Esophagus muscularis mucosa (tissue), 4 donors: ENCODE results near the gene UCP3. TPM values are rescaled to one million over a fixed set of nuclear protein-coding genes. Genes with fewer than 3 reads are reported as not detected.

Experiments used
- DNase-seq: peaks from one replicate; pipeline ENCODE4 v3.0.0-alpha.2; 2017; ENCODE audit errors: extremely low spot score
- H3K27ac ChIP-seq, 4 donors: fragments of 200-600 bp; sonication (generic); replicated peaks in 1 of 4; 1 replicate in 3 of 4; 2 replicates in 1 of 4; pipeline ENCODE4 v1.5.1; 2016 to 2019; ENCODE audit warnings: mild to moderate bottlenecking in 1 of 4
- H3K27me3 ChIP-seq, 4 donors: fragments of 200-600 bp; sonication (generic); one replicate each; pipeline versions ENCODE4 v1.5.1 to v1.6.0; 2016 to 2019
- H3K36me3 ChIP-seq, 4 donors: fragments of 200-600 bp; sonication (generic); one replicate each; pipeline ENCODE4 v1.5.1; 2016 to 2019
- H3K4me1 ChIP-seq, 4 donors: fragments of 200-600 bp; sonication (generic); one replicate each; pipeline ENCODE4 v1.5.1; 2016 to 2019
- H3K4me3 ChIP-seq, 4 donors: fragments of 200-600 bp; sonication (generic); 1 replicate in 2 of 4; 2 replicates in 2 of 4; pipeline ENCODE4 v1.5.1; 2016 to 2019; ENCODE audit warnings: mild to moderate bottlenecking in 4 of 4, moderate library complexity in 1 of 4
- H3K9me3 ChIP-seq, 4 donors: fragments of 200-600 bp; sonication (generic); 1 replicate in 3 of 4; 2 replicates in 1 of 4; pipeline ENCODE4 v1.5.1; 2016 to 2019
- EP300 ChIP-seq: sonication (generic); formaldehyde crosslinking; IDR thresholded peaks from one replicate; pipeline ENCODE4 v1.6.1; 2017; ENCODE audit warnings: antibody characterized with exemption
- POLR2A ChIP-seq: fragments of 450-650 bp; IDR thresholded peaks from one replicate; pipeline ENCODE4 v1.6.1; 2017; ENCODE audit warnings: antibody characterized with exemption, moderate library complexity, mild to moderate bottlenecking, low read depth
- POLR2AphosphoS5 ChIP-seq, 2 donors: sonication (generic); formaldehyde crosslinking; IDR thresholded peaks; one replicate each; pipeline ENCODE4 v1.6.1; 2017; ENCODE audit warnings: antibody characterized with exemption in 2 of 2
- WGBS: methylation state at CpG from one replicate; pipeline ENCODE4 v1.1.5; 2018; 5-methylcytosine and 5-hydroxymethylcytosine counted together
- intact Hi-C: fragments of 100-400 bp; cut with DNase I; formaldehyde crosslinking; loops from one replicate; pipeline ENCODE4 v1.15.1; 2023
- total RNA-seq, 4 donors: library from RNA; depleted of rRNA; stranded (reverse); fragments of >200 nt; gene quantifications; one replicate each; pipeline versions ENCODE4 v1.1.0 to v1.2.1, GENCODE V29; 2016
- TF ChIP-seq, protein P1 (sequence below), 3 experiments: fragments of 200-600 bp in 2 of 3; fragments of 450-650 bp in 1 of 3; sonication (generic) in 2 of 3; IDR thresholded peaks; one replicate each; pipeline ENCODE4 v1.5.1; 2017 to 2019; ENCODE audit warnings: antibody characterized with exemption in 3 of 3, mild to moderate bottlenecking in 2 of 3, moderate library complexity in 1 of 3

The UCP3 gene
- total RNA-seq, 4 donors from 2014 or later, result 0.78 to 5.6 (median 1.3) TPM

- TF ChIP-seq POLR2AphosphoS5 (IDR thresholded peaks at IDR 0.05) (no peak), POLR2A (no peak), EP300 (no peak)
- TF ChIP-seq, protein P1, sequence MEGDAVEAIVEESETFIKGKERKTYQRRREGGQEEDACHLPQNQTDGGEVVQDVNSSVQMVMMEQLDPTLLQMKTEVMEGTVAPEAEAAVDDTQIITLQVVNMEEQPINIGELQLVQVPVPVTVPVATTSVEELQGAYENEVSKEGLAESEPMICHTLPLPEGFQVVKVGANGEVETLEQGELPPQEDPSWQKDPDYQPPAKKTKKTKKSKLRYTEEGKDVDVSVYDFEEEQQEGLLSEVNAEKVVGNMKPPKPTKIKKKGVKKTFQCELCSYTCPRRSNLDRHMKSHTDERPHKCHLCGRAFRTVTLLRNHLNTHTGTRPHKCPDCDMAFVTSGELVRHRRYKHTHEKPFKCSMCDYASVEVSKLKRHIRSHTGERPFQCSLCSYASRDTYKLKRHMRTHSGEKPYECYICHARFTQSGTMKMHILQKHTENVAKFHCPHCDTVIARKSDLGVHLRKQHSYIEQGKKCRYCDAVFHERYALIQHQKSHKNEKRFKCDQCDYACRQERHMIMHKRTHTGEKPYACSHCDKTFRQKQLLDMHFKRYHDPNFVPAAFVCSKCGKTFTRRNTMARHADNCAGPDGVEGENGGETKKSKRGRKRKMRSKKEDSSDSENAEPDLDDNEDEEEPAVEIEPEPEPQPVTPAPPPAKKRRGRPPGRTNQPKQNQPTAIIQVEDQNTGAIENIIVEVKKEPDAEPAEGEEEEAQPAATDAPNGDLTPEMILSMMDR (IDR thresholded peaks at IDR 0.05), result no peak
- 98% methylated on average over 4 of the region's 4 CpGs for WGBS
- peaks cover 13 to 46% (median 25%) of the 10 kb centered on the region in 4 donors for H3K36me3 ChIP-seq
Measured at GRCh38 chr11:74002832-74003231, 6.1 kb downstream of the UCP3 start.

GRCh38 chr11:74001822-74002286 lies 7.0 kb downstream of the UCP3 start:
- TF ChIP-seq POLR2A, result no peak
- TF ChIP-seq POLR2AphosphoS5 (IDR thresholded peaks at IDR 0.05), result no peak
- TF ChIP-seq EP300, result no peak
- TF ChIP-seq, protein P1 (IDR thresholded peaks at IDR 0.05), result no peak
- Histone ChIP-seq H3K27me3 (no peaks in the 10 kb centered on the region), H3K27ac (no peak overlapping the region), H3K4me1 (no peaks in the 10 kb centered on the region), H3K36me3 (peaks cover 13 to 46% (median 25%) of the 10 kb centered on the region in 4 donors), H3K9me3 (no peaks in the 10 kb centered on the region), H3K4me3 (no peak overlapping the region)
- intact Hi-C loops, result no loop called here
- no peak for DNase-seq
- 85% methylated on average over 6 of the region's 7 CpGs for WGBS

More at GRCh38 chr11:74002832-74003231, 6.1 kb downstream of the UCP3 start:
- intact Hi-C loops, result no loop called here
- Histone ChIP-seq H3K27ac (no peak overlapping the region), H3K4me1 (no peaks in the 10 kb centered on the region), H3K9me3 (no peaks in the 10 kb centered on the region), H3K4me3 (no peak overlapping the region), H3K27me3 (no peaks in the 10 kb centered on the region)
- DNase-seq, result no peak

DNA sequence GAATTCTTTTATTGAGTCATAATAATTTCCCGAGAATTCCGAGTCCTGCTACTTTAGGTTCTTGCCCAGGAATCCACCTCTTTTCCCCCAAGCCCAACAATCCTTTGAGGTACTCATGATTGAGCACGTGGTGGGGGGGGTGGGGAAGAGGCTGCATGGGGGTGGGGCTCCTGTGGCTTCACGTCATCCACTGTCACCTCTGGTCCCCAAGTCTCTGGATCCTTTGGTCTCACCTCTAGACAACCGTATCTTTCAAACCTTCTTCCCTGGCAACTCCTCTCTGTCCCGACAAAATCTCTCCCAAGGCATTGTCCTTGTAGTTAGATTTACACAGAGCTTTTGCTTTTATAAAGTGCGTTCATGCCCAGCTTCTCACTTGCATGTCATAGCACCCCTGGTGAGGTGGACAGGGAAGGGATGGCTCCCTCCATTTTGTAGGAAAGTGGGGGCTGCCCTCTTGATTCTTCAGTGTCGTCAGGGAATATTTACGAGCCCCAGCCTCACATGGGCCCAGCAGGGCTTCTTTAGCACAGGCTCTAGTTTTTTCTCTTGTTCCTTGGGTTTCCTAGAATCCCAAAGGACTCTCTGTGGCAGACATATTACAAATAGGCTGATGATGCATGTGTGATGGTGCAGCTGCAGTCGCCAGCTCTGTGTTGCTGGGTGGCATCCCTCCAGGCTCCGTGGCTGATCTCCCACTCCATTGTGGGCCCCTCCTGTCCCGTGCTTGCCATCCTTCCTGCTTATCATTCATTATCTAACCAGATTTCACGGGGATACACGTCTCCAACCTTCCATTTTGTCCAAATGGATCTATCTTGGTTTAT lies 8.4 kb downstream of the UCP3 start:
- H3K36me3 ChIP-seq, result peaks cover 13 to 43% (median 24%) of the 10 kb centered on the region in 4 donors
- TF ChIP-seq, protein P1 (IDR thresholded peaks at IDR 0.05), result no peak
- no peak for TF ChIP-seq EP300
- no peak for TF ChIP-seq POLR2AphosphoS5 (IDR thresholded peaks at IDR 0.05)
- no peak for TF ChIP-seq POLR2A
- DNase-seq, result no peak
- intact Hi-C loops, result no loop called here
- H3K27me3 ChIP-seq, result no peaks in the 10 kb centered on the region
- H3K27ac ChIP-seq, result no peak overlapping the region
- WGBS, result 90% methylated on average over 14 of the region's 14 CpGs
- H3K9me3 ChIP-seq, result no peaks in the 10 kb centered on the region
- H3K4me1 ChIP-seq, result no peaks in the 10 kb centered on the region
- H3K4me3 ChIP-seq, result no peak overlapping the region

DNA sequence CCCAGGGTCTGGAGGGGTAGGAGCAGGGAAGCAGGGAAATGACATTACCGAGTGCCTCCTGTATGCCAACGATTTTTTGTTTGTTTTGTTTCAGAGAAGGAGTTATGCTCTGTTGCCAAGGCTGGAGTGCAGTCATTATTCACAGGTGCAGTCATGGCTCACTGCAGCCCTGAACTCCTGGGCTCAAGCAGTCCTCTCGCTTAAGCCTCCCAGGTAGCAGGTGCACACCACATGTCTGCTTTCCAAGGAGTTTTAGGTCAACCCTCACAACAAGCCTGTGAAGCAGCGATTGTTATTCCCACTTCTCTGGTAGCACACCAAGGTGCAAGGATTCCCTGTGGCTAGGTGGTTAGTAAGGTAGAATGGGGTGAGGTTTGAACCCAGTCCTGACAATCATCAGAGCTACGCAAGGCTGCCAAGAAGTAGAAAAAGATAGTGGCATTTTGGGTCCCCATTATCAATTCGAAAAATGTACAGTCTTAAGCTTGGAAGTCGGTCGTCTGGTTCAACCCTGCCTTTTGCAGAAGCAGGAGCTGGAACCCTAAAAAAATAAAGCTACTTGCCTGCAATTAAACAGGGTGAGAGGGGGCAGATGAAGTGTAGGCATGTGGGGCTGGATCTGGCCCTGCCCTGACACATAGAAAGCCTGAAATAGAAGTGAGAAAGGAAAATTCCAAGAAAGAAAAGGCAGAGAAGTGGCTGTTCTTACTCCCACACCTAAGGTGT lies 9.1 kb downstream of the UCP3 start:
- H3K9me3 ChIP-seq, result no peaks in the 10 kb centered on the region
- 85% methylated on average over 8 of the region's 8 CpGs for WGBS
- TF ChIP-seq, protein P1 (IDR thresholded peaks at IDR 0.05), result no peak
- TF ChIP-seq POLR2A (no peak), EP300 (no peak), POLR2AphosphoS5 (IDR thresholded peaks at IDR 0.05) (no peak)
- H3K27me3 ChIP-seq, result no peaks in the 10 kb centered on the region
- DNase-seq, result no peak
- no peaks in the 10 kb centered on the region for H3K4me1 ChIP-seq
- intact Hi-C loops, result no loop called here
- H3K27ac ChIP-seq, result no peak overlapping the region
- H3K36me3 ChIP-seq, result peaks cover 13 to 37% (median 21%) of the 10 kb centered on the region in 4 donors
- no peak overlapping the region for H3K4me3 ChIP-seq
